Measurements from ENCODE around the gene DRC7. TPM values are rescaled to one million over a fixed set of nuclear protein-coding genes. Genes with fewer than 3 reads are reported as not detected.

The DRC7 gene
- total and polyA plus RNA-seq, 9 of the 15 experiments (the other 6 are each of a cell fraction or from before 2014, with no cell fraction given) = 0.04 to 0.33 (median 0.12) TPM; not detected in 3

DNA sequence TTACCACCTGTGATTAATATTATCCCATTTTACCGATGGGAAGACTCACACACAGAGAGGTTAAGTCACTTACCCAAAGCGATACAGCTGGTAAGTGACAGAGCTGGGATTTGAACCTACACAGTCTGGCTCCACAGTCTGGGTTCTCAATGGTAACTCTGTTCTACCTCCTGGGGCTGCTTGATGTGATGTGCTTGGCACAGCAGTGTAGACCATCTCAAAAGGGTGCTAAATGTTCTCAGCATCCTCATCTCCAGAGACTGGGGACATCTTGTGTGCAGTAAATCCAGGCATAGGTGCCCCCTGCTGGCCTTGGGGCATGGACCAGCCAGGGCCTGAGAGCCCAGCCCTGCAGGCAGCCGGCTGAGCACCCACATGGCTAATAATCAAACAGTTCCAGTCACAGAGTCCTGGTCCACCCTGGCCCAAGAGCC, 25.6 kb downstream of the DRC7 start (continued):
- TF ChIP-seq, protein P1, sequence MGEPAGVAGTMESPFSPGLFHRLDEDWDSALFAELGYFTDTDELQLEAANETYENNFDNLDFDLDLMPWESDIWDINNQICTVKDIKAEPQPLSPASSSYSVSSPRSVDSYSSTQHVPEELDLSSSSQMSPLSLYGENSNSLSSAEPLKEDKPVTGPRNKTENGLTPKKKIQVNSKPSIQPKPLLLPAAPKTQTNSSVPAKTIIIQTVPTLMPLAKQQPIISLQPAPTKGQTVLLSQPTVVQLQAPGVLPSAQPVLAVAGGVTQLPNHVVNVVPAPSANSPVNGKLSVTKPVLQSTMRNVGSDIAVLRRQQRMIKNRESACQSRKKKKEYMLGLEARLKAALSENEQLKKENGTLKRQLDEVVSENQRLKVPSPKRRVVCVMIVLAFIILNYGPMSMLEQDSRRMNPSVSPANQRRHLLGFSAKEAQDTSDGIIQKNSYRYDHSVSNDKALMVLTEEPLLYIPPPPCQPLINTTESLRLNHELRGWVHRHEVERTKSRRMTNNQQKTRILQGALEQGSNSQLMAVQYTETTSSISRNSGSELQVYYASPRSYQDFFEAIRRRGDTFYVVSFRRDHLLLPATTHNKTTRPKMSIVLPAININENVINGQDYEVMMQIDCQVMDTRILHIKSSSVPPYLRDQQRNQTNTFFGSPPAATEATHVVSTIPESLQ (CRISPR knock-in tag; IDR thresholded peaks at IDR 0.05) = no peak
- TF ChIP-seq, protein P2, sequence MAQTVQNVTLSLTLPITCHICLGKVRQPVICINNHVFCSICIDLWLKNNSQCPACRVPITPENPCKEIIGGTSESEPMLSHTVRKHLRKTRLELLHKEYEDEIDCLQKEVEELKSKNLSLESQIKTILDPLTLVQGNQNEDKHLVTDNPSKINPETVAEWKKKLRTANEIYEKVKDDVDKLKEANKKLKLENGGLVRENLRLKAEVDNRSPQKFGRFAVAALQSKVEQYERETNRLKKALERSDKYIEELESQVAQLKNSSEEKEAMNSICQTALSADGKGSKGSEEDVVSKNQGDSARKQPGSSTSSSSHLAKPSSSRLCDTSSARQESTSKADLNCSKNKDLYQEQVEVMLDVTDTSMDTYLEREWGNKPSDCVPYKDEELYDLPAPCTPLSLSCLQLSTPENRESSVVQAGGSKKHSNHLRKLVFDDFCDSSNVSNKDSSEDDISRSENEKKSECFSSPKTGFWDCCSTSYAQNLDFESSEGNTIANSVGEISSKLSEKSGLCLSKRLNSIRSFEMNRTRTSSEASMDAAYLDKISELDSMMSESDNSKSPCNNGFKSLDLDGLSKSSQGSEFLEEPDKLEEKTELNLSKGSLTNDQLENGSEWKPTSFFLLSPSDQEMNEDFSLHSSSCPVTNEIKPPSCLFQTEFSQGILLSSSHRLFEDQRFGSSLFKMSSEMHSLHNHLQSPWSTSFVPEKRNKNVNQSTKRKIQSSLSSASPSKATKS (CRISPR knock-in tag; IDR thresholded peaks at IDR 0.05) = no peak
- no peak; the same call in 1 of the 2 replicates for TF ChIP-seq CBX1 (IDR thresholded peaks at IDR 0.05; ENCODE audit: low read depth)
- no peak for TF ChIP-seq ATF1 (CRISPR knock-in tag; IDR thresholded peaks at IDR 0.05)
- TF ChIP-seq ATF1 (tag; IDR thresholded peaks at IDR 0.05) = no peak
- TF ChIP-seq, protein P3, sequence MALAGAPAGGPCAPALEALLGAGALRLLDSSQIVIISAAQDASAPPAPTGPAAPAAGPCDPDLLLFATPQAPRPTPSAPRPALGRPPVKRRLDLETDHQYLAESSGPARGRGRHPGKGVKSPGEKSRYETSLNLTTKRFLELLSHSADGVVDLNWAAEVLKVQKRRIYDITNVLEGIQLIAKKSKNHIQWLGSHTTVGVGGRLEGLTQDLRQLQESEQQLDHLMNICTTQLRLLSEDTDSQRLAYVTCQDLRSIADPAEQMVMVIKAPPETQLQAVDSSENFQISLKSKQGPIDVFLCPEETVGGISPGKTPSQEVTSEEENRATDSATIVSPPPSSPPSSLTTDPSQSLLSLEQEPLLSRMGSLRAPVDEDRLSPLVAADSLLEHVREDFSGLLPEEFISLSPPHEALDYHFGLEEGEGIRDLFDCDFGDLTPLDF (CRISPR knock-in tag; IDR thresholded peaks at IDR 0.05) = no peak
- no peak for TF ChIP-seq NR2F6 (CRISPR knock-in tag; IDR thresholded peaks at IDR 0.05)
- TF ChIP-seq ZNF253 (CRISPR knock-in tag; conservative IDR thresholded peaks at IDR 0.05) = no peak
- TF ChIP-seq CHD1 (IDR thresholded peaks at IDR 0.05; ENCODE audit: low read length) = no peak
- TF ChIP-seq ZNF431 (CRISPR knock-in tag; IDR thresholded peaks at IDR 0.05) = no peak
- TF ChIP-seq, protein P4, sequence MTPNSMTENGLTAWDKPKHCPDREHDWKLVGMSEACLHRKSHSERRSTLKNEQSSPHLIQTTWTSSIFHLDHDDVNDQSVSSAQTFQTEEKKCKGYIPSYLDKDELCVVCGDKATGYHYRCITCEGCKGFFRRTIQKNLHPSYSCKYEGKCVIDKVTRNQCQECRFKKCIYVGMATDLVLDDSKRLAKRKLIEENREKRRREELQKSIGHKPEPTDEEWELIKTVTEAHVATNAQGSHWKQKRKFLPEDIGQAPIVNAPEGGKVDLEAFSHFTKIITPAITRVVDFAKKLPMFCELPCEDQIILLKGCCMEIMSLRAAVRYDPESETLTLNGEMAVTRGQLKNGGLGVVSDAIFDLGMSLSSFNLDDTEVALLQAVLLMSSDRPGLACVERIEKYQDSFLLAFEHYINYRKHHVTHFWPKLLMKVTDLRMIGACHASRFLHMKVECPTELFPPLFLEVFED (CRISPR knock-in tag; conservative IDR thresholded peaks at IDR 0.05) = no peak
- TF ChIP-seq CSDE1 (IDR thresholded peaks at IDR 0.05) = no peak
- no peak for TF ChIP-seq POU5F1 (IDR thresholded peaks at IDR 0.05; ENCODE audit: borderline replicate concordance, low read depth, low read length, partially characterized antibody)
- TF ChIP-seq RBM14 (IDR thresholded peaks at IDR 0.05; ENCODE audit: borderline replicate concordance, insufficient read depth, low read depth, low read length) = no peak
- no peak for TF ChIP-seq ZBTB8A (IDR thresholded peaks at IDR 0.05; ENCODE audit: partially characterized antibody)
- no peak for TF ChIP-seq ASH1L (IDR thresholded peaks at IDR 0.05; ENCODE audit: borderline replicate concordance, low read depth, partially characterized antibody)
- TF ChIP-seq, protein P5, sequence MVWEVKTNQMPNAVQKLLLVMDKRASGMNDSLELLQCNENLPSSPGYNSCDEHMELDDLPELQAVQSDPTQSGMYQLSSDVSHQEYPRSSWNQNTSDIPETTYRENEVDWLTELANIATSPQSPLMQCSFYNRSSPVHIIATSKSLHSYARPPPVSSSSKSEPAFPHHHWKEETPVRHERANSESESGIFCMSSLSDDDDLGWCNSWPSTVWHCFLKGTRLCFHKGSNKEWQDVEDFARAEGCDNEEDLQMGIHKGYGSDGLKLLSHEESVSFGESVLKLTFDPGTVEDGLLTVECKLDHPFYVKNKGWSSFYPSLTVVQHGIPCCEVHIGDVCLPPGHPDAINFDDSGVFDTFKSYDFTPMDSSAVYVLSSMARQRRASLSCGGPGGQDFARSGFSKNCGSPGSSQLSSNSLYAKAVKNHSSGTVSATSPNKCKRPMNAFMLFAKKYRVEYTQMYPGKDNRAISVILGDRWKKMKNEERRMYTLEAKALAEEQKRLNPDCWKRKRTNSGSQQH (CRISPR knock-in tag; IDR thresholded peaks at IDR 0.05) = no peak
